ENCODE data around the gene MTFP1. TPM values are rescaled to one million over a fixed set of nuclear protein-coding genes. Genes with fewer than 3 reads are reported as not detected.
"Not testable (repeated sequence)": the region's sequence is repeated elsewhere in the genome, so short reads cannot be mapped to it uniquely, and the experiment has no call there.

The MTFP1 gene
- total RNA-seq, 4 donors from 2014 or later: 1.2 to 5.5 (median 3.2) TPM; not detected in 1

DNA sequence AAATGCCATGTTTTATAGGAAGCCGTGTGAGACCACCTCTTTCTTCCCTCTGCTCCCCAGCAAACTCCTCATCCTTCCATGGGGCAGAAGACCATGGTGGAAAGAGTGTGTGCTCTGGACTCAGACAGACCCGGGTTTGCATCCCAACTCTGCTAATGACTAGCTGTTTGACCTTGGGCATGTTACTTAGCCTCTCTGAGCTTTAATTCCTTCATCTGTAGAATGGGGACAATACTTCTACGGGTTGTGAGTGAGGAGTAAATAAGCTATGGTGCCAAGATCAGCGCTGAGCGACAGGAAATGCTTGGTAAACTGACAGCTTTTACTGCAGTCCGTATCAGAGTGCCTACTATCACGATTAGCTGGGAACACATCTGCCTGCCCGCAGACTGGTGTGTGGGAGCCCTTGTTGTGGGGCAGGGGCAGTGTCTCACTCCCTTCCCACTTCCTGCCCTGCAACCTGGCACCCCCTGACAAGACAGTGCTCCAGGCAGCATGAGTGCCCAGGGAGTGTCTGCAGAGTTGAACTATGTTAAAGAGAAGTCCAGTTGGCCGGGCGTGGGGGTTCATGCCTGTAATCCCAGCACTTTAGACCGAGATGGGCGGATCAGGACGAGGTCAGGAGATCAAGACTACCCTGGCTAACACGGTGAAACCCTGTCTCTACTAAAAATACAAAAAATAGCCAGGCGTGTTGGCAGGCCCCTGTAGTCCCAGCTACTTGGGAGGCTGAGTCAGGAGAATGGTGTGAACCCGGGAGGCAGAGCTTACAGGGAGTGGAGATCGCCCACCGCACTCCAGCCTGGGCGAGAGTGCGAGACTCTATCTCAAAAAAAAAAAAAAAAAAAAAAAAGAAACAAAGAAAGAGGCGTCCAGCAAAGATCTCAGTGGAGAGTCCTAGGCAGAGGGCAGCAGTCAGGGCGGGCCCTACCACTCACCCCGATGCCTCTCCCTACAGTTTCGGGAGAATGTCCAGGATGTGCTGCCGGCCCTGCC is 26.6 kb upstream of the MTFP1 start:
- no peak for DNase-seq
- TF ChIP-seq, protein P1, sequence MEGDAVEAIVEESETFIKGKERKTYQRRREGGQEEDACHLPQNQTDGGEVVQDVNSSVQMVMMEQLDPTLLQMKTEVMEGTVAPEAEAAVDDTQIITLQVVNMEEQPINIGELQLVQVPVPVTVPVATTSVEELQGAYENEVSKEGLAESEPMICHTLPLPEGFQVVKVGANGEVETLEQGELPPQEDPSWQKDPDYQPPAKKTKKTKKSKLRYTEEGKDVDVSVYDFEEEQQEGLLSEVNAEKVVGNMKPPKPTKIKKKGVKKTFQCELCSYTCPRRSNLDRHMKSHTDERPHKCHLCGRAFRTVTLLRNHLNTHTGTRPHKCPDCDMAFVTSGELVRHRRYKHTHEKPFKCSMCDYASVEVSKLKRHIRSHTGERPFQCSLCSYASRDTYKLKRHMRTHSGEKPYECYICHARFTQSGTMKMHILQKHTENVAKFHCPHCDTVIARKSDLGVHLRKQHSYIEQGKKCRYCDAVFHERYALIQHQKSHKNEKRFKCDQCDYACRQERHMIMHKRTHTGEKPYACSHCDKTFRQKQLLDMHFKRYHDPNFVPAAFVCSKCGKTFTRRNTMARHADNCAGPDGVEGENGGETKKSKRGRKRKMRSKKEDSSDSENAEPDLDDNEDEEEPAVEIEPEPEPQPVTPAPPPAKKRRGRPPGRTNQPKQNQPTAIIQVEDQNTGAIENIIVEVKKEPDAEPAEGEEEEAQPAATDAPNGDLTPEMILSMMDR (IDR thresholded peaks at IDR 0.05): no peak
- no peak for TF ChIP-seq POLR2A (IDR thresholded peaks at IDR 0.05)
- Histone ChIP-seq H3K4me1 (no peaks in the 10 kb centered on the region), H3K36me3 (no peaks in the 10 kb centered on the region), H3K9me3 (no peaks in the 10 kb centered on the region), H3K27me3 (no peaks in the 10 kb centered on the region), H3K27ac (peak overlapping the region in 1 of 2 donors; percentile 5), H3K4me3 (no peak overlapping the region)
- intact Hi-C loops (cut with DNase I; ENCODE audit: low total_unique reads): no loop called here

DNA sequence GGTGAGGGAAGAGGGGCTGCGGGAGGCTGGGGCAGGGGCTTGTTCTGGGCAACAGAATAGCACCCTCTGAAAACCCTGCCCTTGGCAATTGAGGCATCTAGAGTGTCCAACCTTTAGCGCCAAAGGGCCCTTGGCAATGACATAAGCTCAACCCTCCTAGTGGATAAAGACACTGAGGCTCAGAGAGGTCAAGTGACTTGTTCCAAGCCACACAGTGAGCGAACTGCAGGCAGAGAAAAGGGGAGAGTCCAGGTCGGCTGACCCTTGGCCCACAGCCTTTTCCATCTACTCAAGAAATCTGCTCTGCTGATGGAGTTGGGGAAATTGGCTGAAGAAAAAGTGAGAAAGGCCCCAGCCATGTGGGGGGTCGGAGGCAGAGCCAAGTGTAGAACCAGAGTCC is 25.9 kb upstream of the MTFP1 start:
- intact Hi-C loops (cut with DNase I; ENCODE audit: low total_unique reads): no loop called here
- DNase-seq: no peak
- Histone ChIP-seq H3K36me3 (no peaks in the 10 kb centered on the region), H3K27ac (peak overlapping the region in 1 of 2 donors; percentile 5), H3K27me3 (no peaks in the 10 kb centered on the region), H3K4me1 (no peaks in the 10 kb centered on the region), H3K9me3 (no peaks in the 10 kb centered on the region), H3K4me3 (no peak overlapping the region)
- TF ChIP-seq, protein P1 (IDR thresholded peaks at IDR 0.05): no peak
- no peak for TF ChIP-seq POLR2A (IDR thresholded peaks at IDR 0.05)

DNA sequence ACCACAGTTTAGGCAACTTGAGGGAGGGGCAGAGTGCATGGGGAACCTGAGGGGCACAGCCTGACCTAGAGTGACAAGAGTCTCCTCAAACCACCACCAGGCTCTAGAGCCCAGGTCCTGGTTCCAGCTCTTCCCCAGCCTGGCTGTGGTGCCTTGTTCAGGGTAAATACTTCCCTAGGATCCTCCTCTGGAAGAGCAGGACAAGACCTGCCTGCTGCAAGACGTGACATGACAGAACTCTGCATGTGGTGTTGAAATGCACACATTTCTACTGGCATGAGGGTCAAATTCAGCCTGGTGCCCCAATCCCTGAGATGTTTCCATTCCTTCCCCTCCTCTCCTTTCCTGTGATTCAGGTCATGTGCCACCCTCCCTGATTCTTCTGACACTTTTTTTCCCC is 25.4 kb upstream of the MTFP1 start:
- intact Hi-C loops (cut with DNase I; ENCODE audit: low total_unique reads): no loop called here
- no peak overlapping the region for H3K27ac ChIP-seq
- no peak overlapping the region for H3K4me3 ChIP-seq

DNA sequence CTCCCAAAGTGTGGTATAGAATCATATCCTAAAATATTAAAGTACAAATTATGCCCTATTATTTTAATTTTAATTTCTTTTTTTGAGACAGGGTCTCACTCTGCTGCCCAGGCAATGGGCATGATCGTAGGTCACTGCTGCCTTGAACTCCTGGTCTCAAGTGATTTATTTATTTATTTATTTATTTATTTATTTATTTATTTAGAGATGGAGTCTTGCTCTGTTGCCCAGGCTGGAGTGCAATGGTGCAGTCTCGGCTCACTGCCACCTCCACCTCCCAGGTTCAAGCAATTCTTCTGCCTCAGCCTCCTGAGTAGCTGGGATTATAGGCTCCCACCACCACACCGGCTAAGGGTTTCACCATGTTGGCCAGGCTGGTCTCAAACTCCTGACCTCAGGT is 24.5 kb upstream of the MTFP1 start:
- H3K9me3 ChIP-seq; H3K27me3 ChIP-seq; H3K4me1 ChIP-seq; intact Hi-C loops (cut with DNase I; ENCODE audit: low total_unique reads); H3K4me3 ChIP-seq; DNase-seq; H3K36me3 ChIP-seq; H3K27ac ChIP-seq: not testable (repeated sequence)

More for the DNA sequence above, 25.4 kb upstream of the MTFP1 start:
- Histone ChIP-seq H3K27me3 (no peaks in the 10 kb centered on the region), H3K4me1 (no peaks in the 10 kb centered on the region), H3K9me3 (no peaks in the 10 kb centered on the region), H3K36me3 (no peaks in the 10 kb centered on the region)
- TF ChIP-seq, protein P1 (IDR thresholded peaks at IDR 0.05): no peak
- no peak for TF ChIP-seq POLR2A (IDR thresholded peaks at IDR 0.05)
- DNase-seq: no peak

DNA sequence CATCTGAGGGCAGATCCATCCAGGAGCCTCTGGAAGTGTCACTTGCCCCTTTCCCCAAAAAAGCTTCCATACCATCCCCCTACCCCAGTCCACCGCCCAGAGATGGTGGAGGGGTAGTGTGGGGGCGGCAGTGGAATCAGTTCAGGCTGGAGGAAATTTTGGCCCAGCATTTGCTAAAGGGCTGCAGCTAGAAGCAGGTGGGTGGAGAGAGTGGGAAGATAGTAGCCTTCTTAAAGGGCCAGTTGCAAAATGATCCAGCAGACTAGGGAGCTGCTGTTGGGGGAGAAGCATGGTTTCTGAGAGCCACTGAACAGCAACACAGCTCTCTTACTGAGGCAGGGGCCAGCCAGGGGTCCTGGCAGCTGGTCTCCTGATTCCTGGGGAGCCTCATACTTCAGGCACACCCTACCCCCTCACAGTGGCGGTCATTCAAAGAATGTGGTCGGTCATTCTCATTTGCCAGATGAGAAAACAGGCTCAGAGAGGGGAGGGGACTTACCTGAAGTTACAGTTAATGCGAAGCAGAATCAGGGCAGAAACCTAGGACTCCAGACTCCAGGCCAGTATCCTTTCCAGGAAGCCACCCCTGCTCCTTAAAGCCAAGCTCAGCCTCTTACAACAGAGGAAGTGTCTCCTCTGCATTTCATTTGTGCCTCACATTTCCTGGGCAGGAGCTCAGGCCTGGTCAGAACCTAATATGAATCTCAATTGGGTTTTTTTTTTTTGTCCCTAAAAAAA is 23.4 kb upstream of the MTFP1 start:
- no peaks in the 10 kb centered on the region for H3K27me3 ChIP-seq
- intact Hi-C loops (cut with DNase I; ENCODE audit: low total_unique reads): no loop called here
- no peaks in the 10 kb centered on the region for H3K36me3 ChIP-seq
- H3K27ac ChIP-seq: no peak overlapping the region
- H3K4me3 ChIP-seq: no peak overlapping the region
- H3K9me3 ChIP-seq: no peaks in the 10 kb centered on the region
- TF ChIP-seq, protein P1 (IDR thresholded peaks at IDR 0.05): no peak
- no peak for TF ChIP-seq POLR2A (IDR thresholded peaks at IDR 0.05)
- no peak for DNase-seq
- H3K4me1 ChIP-seq: no peaks in the 10 kb centered on the region

DNA sequence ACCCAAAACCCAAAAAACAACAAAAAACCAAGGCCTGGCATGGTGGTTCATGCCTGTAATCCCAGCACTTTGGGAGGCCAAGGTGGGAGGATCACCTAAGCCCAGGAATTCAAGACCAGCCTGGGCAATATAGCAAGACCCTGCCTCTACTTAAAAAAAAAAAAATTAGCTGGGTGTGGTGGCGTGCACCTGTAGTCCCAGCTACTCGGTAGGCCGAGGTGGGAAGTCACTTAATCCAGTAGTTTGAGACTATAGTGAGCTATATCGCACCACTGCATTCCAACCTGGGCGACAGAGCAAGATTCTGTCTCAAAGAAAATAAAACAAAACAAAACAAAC is 22.8 kb upstream of the MTFP1 start:
- H3K27me3 ChIP-seq; H3K4me3 ChIP-seq; H3K9me3 ChIP-seq; H3K4me1 ChIP-seq; H3K27ac ChIP-seq; DNase-seq; H3K36me3 ChIP-seq; intact Hi-C loops (cut with DNase I; ENCODE audit: low total_unique reads): not testable (repeated sequence)
